GM23248 (cell line): ENCODE data around the gene WTIP.

Experiments
- EZH2 ChIP-seq: fragments of 200-600 bp; sonication (generic); IDR thresholded peaks from 2 replicates; pipeline ENCODE4 v1.6.1; 2018; ENCODE audit warnings: antibody characterized with exemption, mild to moderate bottlenecking; ENCODE audit not compliant: insufficient read depth, poor library complexity, severe bottlenecking
- EZH2phosphoT487 ChIP-seq: fragments of 200-600 bp; sonication (generic); IDR thresholded peaks from 2 replicates; pipeline ENCODE4 v1.6.1; 2018; ENCODE audit warnings: antibody characterized with exemption, moderate library complexity, mild to moderate bottlenecking, low read depth; ENCODE audit not compliant: insufficient read depth

DNA sequence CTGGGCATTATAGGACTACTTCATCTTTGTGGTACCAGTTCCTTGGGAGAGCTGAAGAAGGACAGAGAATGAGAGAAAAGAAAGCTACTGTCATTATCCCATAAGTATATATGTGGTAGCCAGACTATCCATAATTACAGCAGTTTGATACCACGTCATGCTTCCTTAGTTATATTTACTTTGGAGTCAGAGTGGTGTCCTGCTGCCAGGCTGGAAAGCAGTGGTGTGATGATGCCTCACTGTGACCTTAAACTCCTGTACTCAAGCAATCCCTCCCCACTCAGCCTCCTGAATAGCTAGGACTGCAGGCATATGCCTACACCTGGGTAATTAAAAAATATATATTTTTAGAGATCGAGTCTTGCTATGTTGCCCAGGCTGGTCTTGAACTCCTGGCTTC is 57.8 kb downstream of the WTIP start:
- TF ChIP-seq EZH2phosphoT487: no peak
- no peak for TF ChIP-seq EZH2
